ENCODE measurements around the gene GPR151. TPM values are rescaled to one million over a fixed set of nuclear protein-coding genes. Genes with fewer than 3 reads are reported as not detected.

The GPR151 gene
- polyA plus RNA-seq, 4 donors, result 0.01 TPM; not detected in 3

GRCh38 chr5:146482775-146483174 lies 33.2 kb downstream of the GPR151 start:
- H3K4me3 ChIP-seq (ENCODE audit: low read depth in 1 of 3, low read length in 3 of 3), result no peak overlapping the region
- H3K27ac ChIP-seq (ENCODE audit: low read depth in 1 of 3, low read length in 2 of 3), result no peak overlapping the region
- no peaks in the 10 kb centered on the region for H3K9me3 ChIP-seq (ENCODE audit: control insufficient read depth in 2 of 2, insufficient read depth in 1 of 2, low read depth in 1 of 2, low read length in 1 of 2)
- FAIRE-seq, result no peak
- peaks cover 5 to 11% (median 7%) of the 10 kb centered on the region in 3 donors for H3K36me3 ChIP-seq (ENCODE audit: control insufficient read depth in 3 of 3, insufficient read depth in 2 of 3, low read depth in 1 of 3, low read length in 3 of 3)
- no peak for DNase-seq
- no peaks in the 10 kb centered on the region for H3K4me1 ChIP-seq (ENCODE audit: control insufficient read depth in 3 of 3, insufficient read depth in 2 of 3, low read depth in 1 of 3, low read length in 2 of 3)
- H3K27me3 ChIP-seq (ENCODE audit: control insufficient read depth in 3 of 3, insufficient read depth in 3 of 3, low read length in 3 of 3), result no peaks in the 10 kb centered on the region
- 68 to 85% (median 85%) methylated on average over 2 of the region's 2 CpGs for WGBS, 3 donors

GRCh38 chr5:146475906-146476305 lies 40.1 kb downstream of the GPR151 start:
- Histone ChIP-seq H3K36me3 (ENCODE audit: control insufficient read depth in 3 of 3, insufficient read depth in 2 of 3, low read depth in 1 of 3, low read length in 3 of 3) (peaks cover 14 to 24% (median 16%) of the 10 kb centered on the region in 3 donors), H3K27me3 (ENCODE audit: control insufficient read depth in 3 of 3, insufficient read depth in 3 of 3, low read length in 3 of 3) (no peaks in the 10 kb centered on the region), H3K27ac (ENCODE audit: low read depth in 1 of 3, low read length in 2 of 3) (no peak overlapping the region), H3K4me3 (ENCODE audit: low read depth in 1 of 3, low read length in 3 of 3) (no peak overlapping the region), H3K4me1 (ENCODE audit: control insufficient read depth in 3 of 3, insufficient read depth in 2 of 3, low read depth in 1 of 3, low read length in 2 of 3) (no peaks in the 10 kb centered on the region), H3K9me3 (ENCODE audit: control insufficient read depth in 2 of 2, insufficient read depth in 1 of 2, low read depth in 1 of 2, low read length in 1 of 2) (no peaks in the 10 kb centered on the region)
- DNase-seq, result no peak
- 93 to 100% (median 97%) methylated on average over 1 of the region's 1 CpG for WGBS, 3 donors
- no peak for FAIRE-seq

- H3K36me3 ChIP-seq (ENCODE audit: control insufficient read depth in 3 of 3, insufficient read depth in 2 of 3, low read depth in 1 of 3, low read length in 3 of 3), result peaks cover 13 to 24% (median 14%) of the 10 kb centered on the region in 3 donors
These were observed 40.7 kb downstream of the GPR151 start for GRCh38 chr5:146475190-146475780.

DNA sequence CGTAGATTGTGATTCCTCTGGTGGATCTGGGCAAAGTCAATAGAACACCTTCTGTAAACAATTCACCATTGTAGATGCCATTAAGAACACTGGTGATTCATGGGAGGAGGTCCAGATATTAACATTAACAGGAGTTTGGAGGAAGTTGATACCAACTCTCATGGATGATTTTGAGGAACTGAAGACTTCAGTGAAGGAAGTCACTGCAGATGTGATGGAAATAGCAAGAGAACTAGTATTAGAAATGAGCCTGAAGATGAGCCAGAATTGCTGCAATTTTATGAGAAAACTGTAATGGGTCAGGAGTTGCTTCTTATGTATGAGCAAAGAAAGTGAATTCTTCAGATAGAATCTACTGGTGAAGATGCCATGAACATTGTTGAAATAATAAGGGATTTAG lies 41.9 kb downstream of the GPR151 start:
- Histone ChIP-seq H3K27me3 (ENCODE audit: control insufficient read depth in 3 of 3, insufficient read depth in 3 of 3, low read length in 3 of 3) (no peaks in the 10 kb centered on the region), H3K9me3 (ENCODE audit: control insufficient read depth in 2 of 2, insufficient read depth in 1 of 2, low read depth in 1 of 2, low read length in 1 of 2) (no peaks in the 10 kb centered on the region), H3K4me1 (ENCODE audit: control insufficient read depth in 3 of 3, insufficient read depth in 2 of 3, low read depth in 1 of 3, low read length in 2 of 3) (no peaks in the 10 kb centered on the region), H3K4me3 (ENCODE audit: low read depth in 1 of 3, low read length in 3 of 3) (no peak overlapping the region), H3K36me3 (ENCODE audit: control insufficient read depth in 3 of 3, insufficient read depth in 2 of 3, low read depth in 1 of 3, low read length in 3 of 3) (peaks cover 13 to 27% (median 14%) of the 10 kb centered on the region in 3 donors), H3K27ac (ENCODE audit: low read depth in 1 of 3, low read length in 2 of 3) (no peak overlapping the region)
- no peak for FAIRE-seq
- peak in 1 of 2 donors; percentile 18 for DNase-seq
- 52 to 81% (median 76%) methylated on average over 1 of the region's 1 CpG for WGBS, 3 donors

More at GRCh38 chr5:146475190-146475780, 40.7 kb downstream of the GPR151 start:
- Histone ChIP-seq H3K4me1 (ENCODE audit: control insufficient read depth in 3 of 3, insufficient read depth in 2 of 3, low read depth in 1 of 3, low read length in 2 of 3) (no peaks in the 10 kb centered on the region), H3K4me3 (ENCODE audit: low read depth in 1 of 3, low read length in 3 of 3) (no peak overlapping the region), H3K27ac (ENCODE audit: low read depth in 1 of 3, low read length in 2 of 3) (no peak overlapping the region), H3K27me3 (ENCODE audit: control insufficient read depth in 3 of 3, insufficient read depth in 3 of 3, low read length in 3 of 3) (no peaks in the 10 kb centered on the region), H3K9me3 (ENCODE audit: control insufficient read depth in 2 of 2, insufficient read depth in 1 of 2, low read depth in 1 of 2, low read length in 1 of 2) (no peaks in the 10 kb centered on the region)
- DNase-seq (no peak), FAIRE-seq (no peak)
- 73 to 81% (median 80%) methylated on average over 4 of the region's 4 CpGs for WGBS, 3 donors

GRCh38 chr5:146467760-146468159 lies 48.2 kb downstream of the GPR151 start:
- no peak for DNase-seq
- Histone ChIP-seq H3K4me3 (ENCODE audit: low read depth in 1 of 3, low read length in 3 of 3) (no peak overlapping the region), H3K4me1 (ENCODE audit: control insufficient read depth in 3 of 3, insufficient read depth in 2 of 3, low read depth in 1 of 3, low read length in 2 of 3) (no peaks in the 10 kb centered on the region), H3K9me3 (ENCODE audit: control insufficient read depth in 2 of 2, insufficient read depth in 1 of 2, low read depth in 1 of 2, low read length in 1 of 2) (no peaks in the 10 kb centered on the region), H3K27me3 (ENCODE audit: control insufficient read depth in 3 of 3, insufficient read depth in 3 of 3, low read length in 3 of 3) (no peaks in the 10 kb centered on the region), H3K36me3 (ENCODE audit: control insufficient read depth in 3 of 3, insufficient read depth in 2 of 3, low read depth in 1 of 3, low read length in 3 of 3) (peaks cover 8 to 15% (median 9%) of the 10 kb centered on the region in 3 donors), H3K27ac (ENCODE audit: low read depth in 1 of 3, low read length in 2 of 3) (no peak overlapping the region)
- no peak for FAIRE-seq
- 94 to 97% (median 96%) methylated on average over 1 of the region's 1 CpG for WGBS, 3 donors

- H3K36me3 ChIP-seq (ENCODE audit: control insufficient read depth in 3 of 3, insufficient read depth in 2 of 3, low read depth in 1 of 3, low read length in 3 of 3), result peaks cover 4 to 10% (median 10%) of the 10 kb centered on the region in 3 donors
- FAIRE-seq, result peak; percentile 73
- 60 to 65% (median 63%) methylated on average over 3 of the region's 3 CpGs for WGBS, 3 donors
These were observed 49.3 kb downstream of the GPR151 start for GRCh38 chr5:146466521-146467349.

GRCh38 chr5:146463446-146463845 lies 52.5 kb downstream of the GPR151 start:
- H3K36me3 ChIP-seq (ENCODE audit: control insufficient read depth in 3 of 3, insufficient read depth in 2 of 3, low read depth in 1 of 3, low read length in 3 of 3), result peaks cover 2 to 15% (median 10%) of the 10 kb centered on the region in 3 donors
- H3K27me3 ChIP-seq (ENCODE audit: control insufficient read depth in 3 of 3, insufficient read depth in 3 of 3, low read length in 3 of 3), result no peaks in the 10 kb centered on the region
- DNase-seq (peak; percentile 17 to 41), FAIRE-seq (no peak)
- H3K4me3 ChIP-seq (ENCODE audit: low read depth in 1 of 3, low read length in 3 of 3), result no peak overlapping the region
- 29 to 70% (median 37%) methylated on average over 6 of the region's 6 CpGs for WGBS, 3 donors
- H3K27ac ChIP-seq (ENCODE audit: low read depth in 1 of 3, low read length in 2 of 3), result no peak overlapping the region
- no peaks in the 10 kb centered on the region for H3K9me3 ChIP-seq (ENCODE audit: control insufficient read depth in 2 of 2, insufficient read depth in 1 of 2, low read depth in 1 of 2, low read length in 1 of 2)
- no peaks in the 10 kb centered on the region for H3K4me1 ChIP-seq (ENCODE audit: control insufficient read depth in 3 of 3, insufficient read depth in 2 of 3, low read depth in 1 of 3, low read length in 2 of 3)

More at GRCh38 chr5:146466521-146467349, 49.3 kb downstream of the GPR151 start:
- Histone ChIP-seq H3K27ac (ENCODE audit: low read depth in 1 of 3, low read length in 2 of 3) (no peak overlapping the region), H3K4me1 (ENCODE audit: control insufficient read depth in 3 of 3, insufficient read depth in 2 of 3, low read depth in 1 of 3, low read length in 2 of 3) (no peaks in the 10 kb centered on the region), H3K27me3 (ENCODE audit: control insufficient read depth in 3 of 3, insufficient read depth in 3 of 3, low read length in 3 of 3) (no peaks in the 10 kb centered on the region), H3K4me3 (ENCODE audit: low read depth in 1 of 3, low read length in 3 of 3) (no peak overlapping the region), H3K9me3 (ENCODE audit: control insufficient read depth in 2 of 2, insufficient read depth in 1 of 2, low read depth in 1 of 2, low read length in 1 of 2) (no peaks in the 10 kb centered on the region)
- no peak for DNase-seq

All from small intestine (tissue), 7 donors.